Esophagus squamous epithelium (tissue), 5 donors: ENCODE measurements around the gene MYO5A. TPM values are rescaled to one million over a fixed set of nuclear protein-coding genes. Genes with fewer than 3 reads are reported as not detected.

ENCODE experiments used
- DNase-seq: peaks from one replicate; lab custom pipeline; 2025; lab: John Stamatoyannopoulos, UW
- H3K27ac ChIP-seq, 4 donors: fragments of 200-600 bp; sonication (generic); one replicate each; pipeline ENCODE4 v1.5.1; 2016 to 2019; ENCODE audit warnings: mild to moderate bottlenecking in 1 of 4
- H3K27me3 ChIP-seq, 4 donors: fragments of 200-600 bp; sonication (generic); 1 replicate in 3 of 4; 2 replicates in 1 of 4; pipeline versions ENCODE4 v1.5.1 to v1.6.0; 2017 to 2021; ENCODE audit warnings: antibody characterized with exemption in 1 of 4
- H3K36me3 ChIP-seq, 3 donors: fragments of 200-600 bp; sonication (generic); one replicate each; pipeline ENCODE4 v1.5.1; 2016 to 2019
- H3K4me1 ChIP-seq, 3 donors: fragments of 200-600 bp; sonication (generic); one replicate each; pipeline ENCODE4 v1.5.1; 2017 to 2019
- H3K4me3 ChIP-seq, 4 donors: fragments of 200-600 bp; sonication (generic); 1 replicate in 3 of 4; 2 replicates in 1 of 4; pipeline ENCODE4 v1.5.1; 2016 to 2019; ENCODE audit warnings: mild to moderate bottlenecking in 2 of 4, moderate library complexity in 1 of 4
- H3K9me3 ChIP-seq, 3 donors: fragments of 200-600 bp; sonication (generic); one replicate each; pipeline ENCODE4 v1.5.1; 2016 to 2019
- CTCF ChIP-seq, 6 experiments: fragments of 450-650 bp in 4 of 6; fragments of 200-600 bp in 2 of 6; sonication (generic) in 2 of 6; IDR thresholded peaks; one replicate each; pipeline ENCODE4 v1.5.1; 2016 to 2019; ENCODE audit warnings: antibody characterized with exemption in 6 of 6, mild to moderate bottlenecking in 4 of 6, moderate library complexity in 4 of 6
- POLR2A ChIP-seq, 4 donors: fragments of 450-650 bp; IDR thresholded peaks; one replicate each; pipeline ENCODE4 v1.6.1; 2017; ENCODE audit warnings: antibody characterized with exemption in 4 of 4, mild to moderate bottlenecking in 4 of 4, moderate library complexity in 3 of 4
- WGBS, 2 donors: methylation state at CpG; one replicate each; pipeline ENCODE4 v1.1.5; 2018; 5-methylcytosine and 5-hydroxymethylcytosine counted together
- intact Hi-C: fragments of 100-400 bp; cut with DNase I; formaldehyde crosslinking; loops from one replicate; pipeline ENCODE4 v1.15.0; 2022
- small RNA-seq, 4 donors: library from RNA; depleted of rRNA; stranded (forward); fragments of <200 nt; gene quantifications; one replicate each; pipeline ENCODE3, GENCODE V24; 2016
- total RNA-seq, 4 donors: library from RNA; depleted of rRNA; stranded (reverse); fragments of >200 nt; gene quantifications; one replicate each; pipeline ENCODE4 v1.1.0, GENCODE V29; 2016
- donor health status: DM: yes; HTN: yes; CAD: no.

MYO5A gene
- total RNA-seq, 4 donors from 2014 or later: 11.3 to 24.6 (median 22.3) TPM

- Histone ChIP-seq H3K36me3 (peaks cover 0 to 72% (median 0%) of the 10 kb centered on the region in 3 donors), H3K4me1 (peaks cover 0 to 36% (median 26%) of the 10 kb centered on the region in 3 donors), H3K9me3 (no peaks in the 10 kb centered on the region), H3K27me3 (no peaks in the 10 kb centered on the region), H3K4me3 (no peak overlapping the region), H3K27ac (no peak overlapping the region)
- TF ChIP-seq CTCF (IDR thresholded peaks at IDR 0.05): no peak
- TF ChIP-seq POLR2A (IDR thresholded peaks at IDR 0.05): no peak
- WGBS, 2 donors: 80 to 100% methylated on average over 4 of the region's 4 CpGs
- intact Hi-C loops: no loop called here
- DNase-seq: no peak
Measured at GRCh38 chr15:52259503-52259902, 269.2 kb downstream of the MYO5A start.

GRCh38 chr15:52258461-52258860, 270.2 kb downstream of the MYO5A start:
- TF ChIP-seq CTCF (IDR thresholded peaks at IDR 0.05) (no peak), POLR2A (IDR thresholded peaks at IDR 0.05) (no peak)
- intact Hi-C loops: no loop called here
- H3K4me3 ChIP-seq: no peak overlapping the region
- no peaks in the 10 kb centered on the region for H3K27me3 ChIP-seq
- H3K9me3 ChIP-seq: no peaks in the 10 kb centered on the region
- H3K4me1 ChIP-seq: peaks cover 0 to 37% (median 26%) of the 10 kb centered on the region in 3 donors
- 98% methylated on average over 5 of the region's 5 CpGs for WGBS, 2 donors
- peaks cover 0 to 72% (median 0%) of the 10 kb centered on the region in 3 donors for H3K36me3 ChIP-seq
- DNase-seq: no peak
- no peak overlapping the region for H3K27ac ChIP-seq

GRCh38 chr15:52257734-52258062, 271.0 kb downstream of the MYO5A start:
- no peak overlapping the region for H3K27ac ChIP-seq
- H3K36me3 ChIP-seq: peaks cover 0 to 67% (median 0%) of the 10 kb centered on the region in 3 donors
- 61 to 86% methylated on average over 1 to 5 of the region's 5 CpGs for WGBS, 2 donors
- H3K9me3 ChIP-seq: no peaks in the 10 kb centered on the region
- H3K4me3 ChIP-seq: no peak overlapping the region
- H3K4me1 ChIP-seq: peaks cover 5 to 42% (median 27%) of the 10 kb centered on the region in 3 donors
- H3K27me3 ChIP-seq: no peaks in the 10 kb centered on the region
- no peak for TF ChIP-seq POLR2A (IDR thresholded peaks at IDR 0.05)
- TF ChIP-seq CTCF (IDR thresholded peaks at IDR 0.05): no peak
- intact Hi-C loops: no loop called here
- no peak for DNase-seq

Small RNA genes within 50 kb of the gene (small RNA-seq; reads per million reads assigned to genes)
- 0.07 to 1.2 (median 0.22) reads per million in 4 donors for gene MIR1266

Other genes with a start within 250 kb of the MYO5A start
- 10 to 100 TPM; 17.8 to 25.5 (median 23.6) TPM for gene MYO5C, start 233.1 kb downstream of the MYO5A start, total RNA-seq
- gene ARPP19, start 40.1 kb upstream of the MYO5A start, total RNA-seq: 100 to 1,000 TPM in 3 of 4 donors, 10 to 100 TPM in 1; 44.1 to 114 (median 105) TPM
- 10 to 100 TPM; 38.9 to 69.8 (median 44.5) TPM for gene ATOSA, start 150.5 kb upstream of the MYO5A start, total RNA-seq